IgD-negative memory B cell (primary cell): ENCODE measurements around the gene MBD4. TPM values are rescaled to one million over a fixed set of nuclear protein-coding genes. Genes with fewer than 3 reads are reported as not detected.

ENCODE experiments used
- H3K27ac Mint-ChIP-seq, 3 donors: one replicate each; pipeline ENCODE4 v1.8.0; 2020 to 2022; ENCODE audit warnings: mild to moderate bottlenecking in 3 of 3, mixed read lengths in 3 of 3, moderate library complexity in 1 of 3
- H3K27me3 Mint-ChIP-seq: one replicate; pipeline ENCODE4 v1.8.0; 2021; ENCODE audit warnings: mixed read lengths
- H3K36me3 Mint-ChIP-seq: one replicate; pipeline ENCODE4 v1.8.0; 2020; ENCODE audit warnings: mild to moderate bottlenecking, mixed read lengths
- H3K4me1 Mint-ChIP-seq, 3 donors: one replicate each; pipeline ENCODE4 v1.8.0; 2020 to 2022; ENCODE audit warnings: mixed read lengths in 3 of 3, mild to moderate bottlenecking in 1 of 3
- H3K4me3 Mint-ChIP-seq, 4 donors: one replicate each; pipeline ENCODE4 v1.8.0; 2020 to 2022; ENCODE audit warnings: mild to moderate bottlenecking in 4 of 4, mixed read lengths in 4 of 4, moderate library complexity in 3 of 4
- H3K9me3 Mint-ChIP-seq, 3 donors: one replicate each; pipeline ENCODE4 v1.8.0; 2020 to 2021; ENCODE audit warnings: mixed read lengths in 3 of 3, mild to moderate bottlenecking in 1 of 3
- polyA plus RNA-seq: library from polyadenylated mRNA; unstranded; fragments of 300-500 nt; fragmentation: Illumina TruSeq; gene quantifications from one replicate; pipeline ENCODE4 v1.2.3, GENCODE V29; 2021

MBD4 gene
- polyA plus RNA-seq, 1 donor from 2014 or later = 123 TPM

DNA sequence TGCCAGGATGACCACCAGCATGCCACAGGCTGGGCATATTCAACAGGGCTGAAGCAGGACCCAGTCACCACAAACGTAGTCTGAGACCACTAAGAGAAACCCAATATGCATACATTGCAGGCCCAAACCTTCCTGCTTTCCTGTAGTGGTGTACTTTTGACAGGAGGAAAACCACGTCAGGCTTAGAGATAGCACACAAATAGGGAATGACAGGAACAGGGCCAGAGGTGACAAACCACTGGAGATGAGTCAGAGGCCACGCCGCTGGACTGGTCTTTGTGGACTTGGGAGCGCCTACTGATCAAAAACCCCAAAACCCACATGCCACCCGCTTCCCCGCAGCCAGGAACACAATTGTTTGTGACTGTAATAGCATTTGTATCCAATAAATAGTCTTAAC lies 7.7 kb downstream of the MBD4 start:
- Mint-ChIP-seq H3K4me3 (no peak overlapping the region), H3K27me3 (no peaks in the 10 kb centered on the region), H3K9me3 (no peaks in the 10 kb centered on the region), H3K27ac (no peak overlapping the region), H3K36me3 (peaks cover 12% of the 10 kb centered on the region), H3K4me1 (peaks cover 56 to 62% (median 60%) of the 10 kb centered on the region in 3 donors)

DNA sequence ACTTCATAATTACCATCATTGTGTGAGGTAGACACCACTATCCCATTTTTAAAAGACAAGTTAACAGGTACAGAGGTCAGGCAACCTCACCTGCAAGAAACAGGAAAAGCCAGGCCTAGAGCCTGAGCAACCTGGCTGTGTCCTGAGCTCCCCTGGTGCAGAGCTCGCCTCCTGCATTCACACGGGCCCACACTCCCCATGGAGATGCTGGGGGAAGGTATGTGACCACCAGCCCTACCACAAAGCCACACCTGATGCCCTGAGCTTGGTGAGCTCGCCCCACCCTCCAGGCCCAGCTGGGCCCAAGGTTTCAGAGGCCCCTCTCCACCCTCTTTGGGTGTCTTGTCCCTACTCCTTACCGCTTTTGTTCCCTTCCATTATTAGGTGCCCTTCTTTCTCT lies 10.1 kb downstream of the MBD4 start:
- H3K27ac Mint-ChIP-seq = peak overlapping the region in 1 of 3 donors; percentile 81
- peaks cover 0 to 1% (median 0%) of the 10 kb centered on the region in 3 donors for H3K9me3 Mint-ChIP-seq
- H3K36me3 Mint-ChIP-seq = peaks cover 3% of the 10 kb centered on the region
- H3K4me1 Mint-ChIP-seq = peaks cover 40 to 47% (median 40%) of the 10 kb centered on the region in 3 donors
- H3K4me3 Mint-ChIP-seq = peak overlapping the region in 1 of 4 donors; percentile 66
- no peaks in the 10 kb centered on the region for H3K27me3 Mint-ChIP-seq

- H3K4me3 Mint-ChIP-seq = peak overlapping the region in 2 of 4 donors; percentile 66 to 94
- peaks cover 40 to 49% (median 40%) of the 10 kb centered on the region in 3 donors for H3K4me1 Mint-ChIP-seq
- H3K27me3 Mint-ChIP-seq = no peaks in the 10 kb centered on the region
- peaks cover 0 to 4% (median 2%) of the 10 kb centered on the region in 3 donors for H3K9me3 Mint-ChIP-seq
- peak overlapping the region in 2 of 3 donors; percentile 81 to 88 for H3K27ac Mint-ChIP-seq
- peaks cover 5% of the 10 kb centered on the region for H3K36me3 Mint-ChIP-seq
Measured at GRCh38 chr3:129429080-129429451, 10.7 kb downstream of the MBD4 start.

DNA sequence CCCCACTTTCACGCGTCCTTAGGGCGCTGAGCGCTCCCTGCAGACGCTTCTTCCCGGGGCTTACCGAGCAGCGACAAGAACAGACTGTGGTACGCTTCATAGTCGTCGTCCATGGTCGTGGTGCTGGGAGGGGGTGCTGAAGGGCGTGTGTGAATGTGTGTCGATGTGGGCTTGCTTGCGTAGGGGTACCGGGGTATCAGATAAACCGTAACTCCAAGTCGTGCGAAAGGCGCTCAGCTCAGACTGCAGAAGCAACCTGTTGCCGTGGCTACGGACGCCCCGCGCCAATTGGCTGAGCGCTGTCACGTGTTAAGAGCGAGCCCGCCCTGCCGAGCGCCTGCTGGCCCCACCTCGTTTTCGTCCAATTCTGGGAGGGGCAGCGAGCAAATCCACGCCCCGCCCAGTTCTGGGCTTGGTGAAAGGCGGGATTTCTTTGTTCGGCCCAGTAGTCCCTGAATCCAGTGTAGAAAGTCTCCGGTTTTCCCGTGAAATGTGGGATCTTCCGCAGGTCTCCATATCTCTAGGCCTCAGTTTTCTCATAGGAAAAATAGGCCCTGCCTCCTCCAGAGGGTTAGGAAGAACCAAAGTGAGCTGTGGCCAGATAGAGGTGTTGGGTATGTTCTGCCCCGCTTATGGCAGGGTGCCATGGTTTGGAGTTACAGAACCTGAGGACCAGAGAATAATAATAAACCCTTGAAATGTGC lies 11.2 kb downstream of the MBD4 start, which contains the start of gene EFCAB12:
EFCAB12 (minus strand) TSS at position 261 of the 704 bp plus-strand sequence; CDS start at position 113, 148 bp downstream.
- Mint-ChIP-seq H3K27me3 (no peaks in the 10 kb centered on the region), H3K9me3 (peaks cover 0 to 4% (median 2%) of the 10 kb centered on the region in 3 donors), H3K4me3 (peak within 1 kb of the TSS; percentile 66 to 94 (median 80)), H3K27ac (peak within 1 kb of the TSS; percentile 27 to 88 (median 81)), H3K4me1 (peaks cover 37 to 49% (median 38%) of the 10 kb centered on the region in 3 donors), H3K36me3 (peaks cover 5% of the 10 kb centered on the region)

- Mint-ChIP-seq H3K4me1 (peaks cover 31 to 46% (median 36%) of the 10 kb centered on the region in 3 donors), H3K36me3 (peaks cover 5% of the 10 kb centered on the region), H3K27me3 (no peaks in the 10 kb centered on the region), H3K9me3 (peaks cover 0 to 4% (median 2%) of the 10 kb centered on the region in 3 donors), H3K4me3 (peak overlapping the region; percentile 66 to 94 (median 80)), H3K27ac (peak overlapping the region; percentile 27 to 88 (median 81))
Measured at GRCh38 chr3:129428007-129428375, 11.8 kb downstream of the MBD4 start.

GRCh38 chr3:129425619-129426018 lies 14.1 kb downstream of the MBD4 start:
- H3K27ac Mint-ChIP-seq = peak overlapping the region in 1 of 3 donors; percentile 62
- no peaks in the 10 kb centered on the region for H3K27me3 Mint-ChIP-seq
- H3K4me1 Mint-ChIP-seq = peaks cover 30 to 39% (median 36%) of the 10 kb centered on the region in 3 donors
- H3K9me3 Mint-ChIP-seq = peaks cover 0 to 4% (median 2%) of the 10 kb centered on the region in 3 donors
- peaks cover 6% of the 10 kb centered on the region for H3K36me3 Mint-ChIP-seq
- no peak overlapping the region for H3K4me3 Mint-ChIP-seq

DNA sequence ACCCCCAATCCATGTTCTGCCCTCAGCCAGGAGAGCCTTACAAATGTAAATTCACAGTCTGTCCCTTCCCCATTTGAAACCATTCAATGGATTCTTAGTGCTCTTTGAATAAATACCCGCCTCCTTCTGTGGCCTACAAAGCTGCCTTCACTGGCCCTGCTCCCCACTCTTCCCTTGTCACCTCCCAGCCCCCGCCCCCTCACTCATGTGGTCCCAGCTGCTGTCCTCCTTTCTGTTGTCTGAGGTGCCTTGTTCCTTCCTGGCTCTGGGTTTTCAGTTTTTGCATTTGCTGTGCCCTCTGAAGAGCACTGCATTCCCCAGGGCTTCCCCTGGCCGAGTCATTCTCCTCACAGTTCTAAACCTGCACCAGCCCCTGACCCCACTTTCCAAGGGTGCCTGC lies 14.5 kb downstream of the MBD4 start:
- H3K36me3 Mint-ChIP-seq = peaks cover 4% of the 10 kb centered on the region
- H3K27me3 Mint-ChIP-seq = no peaks in the 10 kb centered on the region
- peaks cover 0 to 4% (median 2%) of the 10 kb centered on the region in 3 donors for H3K9me3 Mint-ChIP-seq
- peaks cover 30 to 38% (median 36%) of the 10 kb centered on the region in 3 donors for H3K4me1 Mint-ChIP-seq
- H3K27ac Mint-ChIP-seq = peak overlapping the region in 1 of 3 donors; percentile 62
- H3K4me3 Mint-ChIP-seq = no peak overlapping the region

- peaks cover 0 to 4% (median 2%) of the 10 kb centered on the region in 3 donors for H3K9me3 Mint-ChIP-seq
- peaks cover 4% of the 10 kb centered on the region for H3K36me3 Mint-ChIP-seq
- no peaks in the 10 kb centered on the region for H3K27me3 Mint-ChIP-seq
- H3K4me1 Mint-ChIP-seq = peaks cover 25 to 32% (median 31%) of the 10 kb centered on the region in 3 donors
- peak overlapping the region in 2 of 4 donors; percentile 16 to 19 for H3K4me3 Mint-ChIP-seq
- peak overlapping the region in 2 of 3 donors; percentile 55 to 71 for H3K27ac Mint-ChIP-seq
Measured at GRCh38 chr3:129424185-129424841, 15.4 kb downstream of the MBD4 start.

DNA sequence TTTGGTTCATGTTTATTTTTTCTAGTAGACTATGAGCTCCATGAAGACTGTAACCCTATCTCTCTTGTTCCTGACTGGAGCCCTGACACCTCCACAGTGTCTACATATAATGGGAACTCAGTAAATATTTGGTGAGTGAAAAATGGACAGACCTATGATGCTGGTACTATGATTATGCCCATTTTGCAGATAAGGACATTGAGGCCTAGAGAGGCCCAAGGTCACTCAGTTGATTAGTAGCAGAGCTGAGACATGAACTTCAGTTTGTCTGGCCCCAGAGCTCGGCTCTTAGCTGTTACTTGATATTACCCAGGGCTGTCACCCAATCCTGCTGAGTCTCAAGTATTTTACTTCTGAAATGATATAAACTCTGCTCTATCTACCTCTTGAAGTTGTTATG lies 16.9 kb downstream of the MBD4 start:
- no peaks in the 10 kb centered on the region for H3K27me3 Mint-ChIP-seq
- H3K4me3 Mint-ChIP-seq = no peak overlapping the region
- peaks cover 4% of the 10 kb centered on the region for H3K36me3 Mint-ChIP-seq
- peaks cover 11 to 19% (median 18%) of the 10 kb centered on the region in 3 donors for H3K4me1 Mint-ChIP-seq
- H3K27ac Mint-ChIP-seq = no peak overlapping the region
- peaks cover 0 to 4% (median 2%) of the 10 kb centered on the region in 3 donors for H3K9me3 Mint-ChIP-seq

DNA sequence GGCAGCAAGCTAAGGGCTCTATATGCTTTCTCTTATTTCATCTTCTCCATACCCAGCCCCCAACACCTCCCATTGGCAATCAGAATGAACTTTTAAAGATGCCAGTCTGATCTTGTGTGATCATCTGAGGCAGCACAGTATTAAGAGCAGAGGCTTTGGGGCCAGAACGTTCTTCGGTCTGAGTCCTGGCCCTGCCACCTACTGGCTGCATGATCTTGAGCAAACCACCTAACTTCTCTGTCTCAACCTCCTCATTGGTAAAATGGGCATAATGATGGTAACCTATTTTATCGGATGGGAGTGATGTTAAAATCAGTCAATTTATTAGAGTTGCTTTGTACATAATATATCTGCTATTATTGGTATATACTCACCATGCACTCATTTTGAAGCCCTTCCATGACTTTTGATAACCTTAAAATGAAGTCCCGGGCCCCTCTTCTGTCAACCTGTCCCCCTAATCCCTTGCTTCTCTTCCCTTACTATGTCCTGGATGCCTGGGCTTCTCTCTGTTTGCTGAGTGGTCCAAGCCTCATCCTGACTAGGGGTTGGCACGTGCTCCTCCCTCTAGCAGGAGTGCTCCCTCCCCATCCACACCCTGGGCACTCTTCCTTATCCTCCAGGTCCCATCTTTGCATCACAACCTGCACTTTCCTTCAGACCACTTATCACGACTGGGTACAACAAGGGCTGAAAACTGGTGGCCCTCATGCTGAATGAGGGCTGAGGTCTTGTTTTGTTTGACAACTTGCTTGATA lies 17.6 kb downstream of the MBD4 start:
- peaks cover 8 to 14% (median 12%) of the 10 kb centered on the region in 3 donors for H3K4me1 Mint-ChIP-seq
- no peak overlapping the region for H3K27ac Mint-ChIP-seq
- H3K27me3 Mint-ChIP-seq = no peaks in the 10 kb centered on the region
- peaks cover 4% of the 10 kb centered on the region for H3K36me3 Mint-ChIP-seq
- H3K9me3 Mint-ChIP-seq = peaks cover 0 to 4% (median 2%) of the 10 kb centered on the region in 3 donors
- H3K4me3 Mint-ChIP-seq = no peak overlapping the region

GRCh38 chr3:129421236-129421883 lies 18.4 kb downstream of the MBD4 start:
- H3K4me3 Mint-ChIP-seq = no peak overlapping the region
- H3K36me3 Mint-ChIP-seq = peaks cover 4% of the 10 kb centered on the region
- no peaks in the 10 kb centered on the region for H3K27me3 Mint-ChIP-seq
- no peak overlapping the region for H3K27ac Mint-ChIP-seq
- H3K9me3 Mint-ChIP-seq = peaks cover 0 to 4% (median 2%) of the 10 kb centered on the region in 3 donors
- H3K4me1 Mint-ChIP-seq = peaks cover 8 to 14% (median 11%) of the 10 kb centered on the region in 3 donors

- peaks cover 0 to 2% (median 2%) of the 10 kb centered on the region in 3 donors for H3K9me3 Mint-ChIP-seq
- no peak overlapping the region for H3K27ac Mint-ChIP-seq
- no peak overlapping the region for H3K4me3 Mint-ChIP-seq
- H3K36me3 Mint-ChIP-seq = peaks cover 3% of the 10 kb centered on the region
- no peaks in the 10 kb centered on the region for H3K27me3 Mint-ChIP-seq
- peaks cover 6 to 11% (median 7%) of the 10 kb centered on the region in 3 donors for H3K4me1 Mint-ChIP-seq
Measured at GRCh38 chr3:129419476-129419875, 20.3 kb downstream of the MBD4 start.

DNA sequence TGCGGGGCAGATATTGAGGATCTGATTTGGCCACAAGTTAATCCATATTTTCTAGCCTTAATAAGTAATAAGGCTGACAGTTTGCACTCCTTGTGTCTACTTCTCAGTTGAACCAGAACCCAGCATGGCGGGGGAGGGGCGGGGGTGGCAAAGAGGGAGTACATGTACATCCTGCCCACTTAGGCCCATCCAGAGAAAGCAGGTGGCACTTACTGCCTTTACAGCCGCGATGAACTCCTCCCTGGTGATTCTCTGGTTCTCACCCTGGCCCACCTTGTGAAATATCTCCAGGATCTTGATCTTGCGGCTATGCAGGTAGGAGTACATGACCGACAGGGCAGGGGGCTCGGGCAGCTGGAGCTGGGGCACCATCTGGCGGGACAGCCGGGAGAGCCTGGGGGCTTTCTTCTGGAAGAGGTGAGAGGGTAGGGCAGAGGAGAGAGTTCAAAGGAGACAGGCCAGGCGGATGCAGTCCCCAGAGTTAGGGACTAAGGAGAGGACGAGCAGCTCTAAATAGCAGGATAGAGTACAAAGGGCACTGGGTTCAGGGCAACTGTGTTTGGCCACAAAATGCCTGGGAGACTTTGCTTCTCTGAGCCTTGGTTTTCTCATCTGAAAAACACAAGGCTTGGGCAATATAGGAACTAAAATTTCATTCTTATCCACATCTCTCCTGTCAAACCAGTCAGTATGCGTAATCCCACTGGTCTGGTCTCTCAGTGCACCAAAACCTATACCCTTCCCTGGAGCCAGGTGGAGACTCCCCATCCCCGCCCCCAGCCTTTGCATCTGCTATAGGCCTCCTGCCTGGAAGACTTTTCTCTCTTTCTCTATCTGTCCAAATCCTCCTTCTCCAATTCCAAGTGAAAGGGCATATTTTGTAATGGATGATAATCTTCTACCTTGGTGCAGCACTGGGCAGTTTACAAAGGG lies 21.4 kb downstream of the MBD4 start:
- Mint-ChIP-seq H3K9me3 (no peaks in the 10 kb centered on the region), H3K4me3 (peak overlapping the region in 1 of 4 donors; percentile 49), H3K36me3 (peaks cover 1% of the 10 kb centered on the region), H3K27me3 (no peaks in the 10 kb centered on the region), H3K4me1 (peaks cover 0 to 4% (median 0%) of the 10 kb centered on the region in 3 donors), H3K27ac (peak overlapping the region in 1 of 3 donors; percentile 59)
